SK-N-SH (cell line): ENCODE results near the gene CTBP2. TPM values are rescaled to one million over a fixed set of nuclear protein-coding genes. Genes with fewer than 3 reads are reported as not detected.

ENCODE experiments used
- CTCF ChIA-PET: fragments of 300-600, 350-600 bp; formaldehyde crosslinking; extraction: SDS; loops from one replicate; lab custom pipeline; 2021; lab: Yijun Ruan, JAX
- POLR2A ChIA-PET: fragments of 350-600 bp; sonication (Branson Sonifier 250); formaldehyde crosslinking; extraction: SDS; loops from one replicate; lab custom pipeline; 2020; ENCODE audit warnings: antibody characterized with exemption, inconsistent platforms; lab: Yijun Ruan, JAX
- DNase-seq: peaks from one replicate; pipeline ENCODE4 v3.0.0; 2012
- H2AFZ ChIP-seq: fragments of 200-600 bp; sonication (generic); 2 replicates; pipeline ENCODE4 v1.8.1; 2016; ENCODE audit warnings: antibody characterized with exemption, mild to moderate bottlenecking, low read depth
- H3F3A ChIP-seq: fragments of 200-600 bp; sonication (generic); replicated peaks from 2 replicates; pipeline ENCODE3; 2016; ENCODE audit warnings: antibody characterized with exemption, mild to moderate bottlenecking; ENCODE audit not compliant: insufficient read depth
- H3K27ac ChIP-seq, 2 experiments: fragments of 200-500 bp in 1 of 2; fragments of 200-600 bp in 1 of 2; sonication (Bioruptor generic) in 1 of 2; sonication (generic), shearing (Covaris generic) in 1 of 2; 2 replicates each; pipeline versions ENCODE4 v1.5.1 to v1.6.1; 2014 to 2016; ENCODE audit warnings: low read depth in 2 of 2, inconsistent platforms in 1 of 2, low read length in 1 of 2, mild to moderate bottlenecking in 1 of 2, mixed read lengths in 1 of 2
- H3K27me3 ChIP-seq: fragments of 200-600 bp; sonication (generic), shearing (Covaris generic); 2 replicates; pipeline ENCODE4 v1.6.1; 2016; ENCODE audit warnings: mixed run types; ENCODE audit not compliant: insufficient read depth
- H3K36me3 ChIP-seq, 2 experiments: fragments of 200-500 bp in 1 of 2; fragments of 200-600 bp in 1 of 2; sonication (Bioruptor generic) in 1 of 2; sonication (generic) in 1 of 2; replicated peaks in 1 of 2; 2 replicates each; pipeline versions ENCODE3 to v1.5.1; 2014 to 2016; ENCODE audit warnings: low read length in 1 of 2, mild to moderate bottlenecking in 1 of 2; ENCODE audit not compliant: insufficient read depth in 2 of 2, control insufficient read depth in 1 of 2
- H3K4me1 ChIP-seq, 2 experiments: fragments of 200-500 bp in 1 of 2; fragments of 200-600 bp in 1 of 2; sonication (Bioruptor generic) in 1 of 2; sonication (generic), shearing (Covaris generic) in 1 of 2; 2 replicates each; pipeline versions ENCODE4 v1.5.1 to v1.6.1; 2014 to 2016; ENCODE audit warnings: low read depth in 1 of 2, low read length in 1 of 2, mixed run types in 1 of 2; ENCODE audit not compliant: insufficient read depth in 2 of 2, control insufficient read depth in 1 of 2
- H3K4me2 ChIP-seq: fragments of 200-600 bp; sonication (generic), shearing (Covaris generic); 2 replicates; pipeline ENCODE4 v1.6.1; 2017; ENCODE audit warnings: mixed run types
- H3K4me3 ChIP-seq, 2 experiments: fragments of 200-500 bp in 1 of 2; fragments of 200-600 bp in 1 of 2; sonication (Bioruptor generic) in 1 of 2; sonication (generic), shearing (Covaris generic) in 1 of 2; 2 replicates each; pipeline versions ENCODE4 v1.5.1 to v1.8.1; 2014 to 2016; ENCODE audit warnings: low read depth in 2 of 2, inconsistent platforms in 1 of 2, low read length in 1 of 2, mild to moderate bottlenecking in 1 of 2, mixed read lengths in 1 of 2, moderate library complexity in 1 of 2
- H3K79me2 ChIP-seq: fragments of 200-600 bp; sonication (generic); 2 replicates; pipeline ENCODE4 v1.8.1; 2017; ENCODE audit warnings: mild to moderate bottlenecking; ENCODE audit not compliant: insufficient read depth
- H3K9ac ChIP-seq: fragments of 200-600 bp; sonication (generic); 2 replicates; pipeline ENCODE4 v1.6.1; 2017; ENCODE audit warnings: mixed run types
- H3K9me2 ChIP-seq: fragments of 200-600 bp; sonication (generic); 2 replicates; pipeline ENCODE4 v1.6.1; 2017; ENCODE audit warnings: mixed run types
- H3K9me3 ChIP-seq: fragments of 200-600 bp; sonication (generic); 2 replicates; pipeline ENCODE4 v1.6.1; 2017; ENCODE audit warnings: mixed run types, mild to moderate bottlenecking, moderate library complexity
- H4K20me1 ChIP-seq: fragments of 200-600 bp; sonication (generic); 2 replicates; pipeline ENCODE4 v1.6.1; 2017; ENCODE audit warnings: mild to moderate bottlenecking, mixed run types; ENCODE audit not compliant: insufficient read depth
- CHD2 ChIP-seq: fragments of 150-350 bp; IDR thresholded peaks from 2 replicates; pipeline ENCODE4 v1.6.1; 2018; ENCODE audit warnings: low read length; ENCODE audit not compliant: partially characterized antibody
- GABPA ChIP-seq: IDR thresholded peaks from 2 replicates; pipeline ENCODE4 v1.4.0; 2012; ENCODE audit warnings: low read depth, mild to moderate bottlenecking
- IRF3 ChIP-seq: fragments of 150-350 bp; IDR thresholded peaks from 2 replicates; pipeline ENCODE4 v1.6.1; 2016; ENCODE audit warnings: mild to moderate bottlenecking, low read depth, low read length
- JUND ChIP-seq: IDR thresholded peaks from 2 replicates; pipeline ENCODE4 v1.4.0; 2012
- MAX ChIP-seq: IDR thresholded peaks from 2 replicates; pipeline ENCODE4 v1.4.0; 2012; ENCODE audit warnings: low read depth
- MEF2A ChIP-seq: IDR thresholded peaks from 2 replicates; pipeline ENCODE4 v1.4.0; 2012; ENCODE audit warnings: low read depth, borderline replicate concordance
- NRF1 ChIP-seq: IDR thresholded peaks from 2 replicates; pipeline ENCODE4 v1.6.1; 2012; ENCODE audit warnings: low read depth, mild to moderate bottlenecking, low read length
- RAD21 ChIP-seq: IDR thresholded peaks from 2 replicates; pipeline ENCODE4 v1.6.1; 2012; ENCODE audit warnings: mild to moderate bottlenecking, low read length
- RFX5 ChIP-seq: IDR thresholded peaks from 2 replicates; pipeline ENCODE4 v1.6.1; 2012; ENCODE audit warnings: mild to moderate bottlenecking, improper control_type of control experiment, low read length
- SIN3A ChIP-seq: IDR thresholded peaks from 2 replicates; pipeline ENCODE4 v1.6.1; 2012; ENCODE audit warnings: low read depth, mild to moderate bottlenecking, low read length, moderate library complexity, borderline replicate concordance
- TAF1 ChIP-seq: IDR thresholded peaks from 2 replicates; pipeline ENCODE4 v1.6.1; 2012; ENCODE audit warnings: low read depth, mild to moderate bottlenecking, low read length, moderate library complexity, borderline replicate concordance
- TEAD4 ChIP-seq: IDR thresholded peaks from 2 replicates; pipeline ENCODE4 v1.4.0; 2012; ENCODE audit warnings: mild to moderate bottlenecking, borderline replicate concordance; ENCODE audit not compliant: insufficient read depth
- ZBTB33 ChIP-seq: IDR thresholded peaks from 2 replicates; pipeline ENCODE4 v1.4.0; 2012; ENCODE audit warnings: low read depth, borderline replicate concordance
- WGBS: methylation state at CpG from one replicate; pipeline ENCODE4 v1.1.6; 2017; ENCODE audit warnings: low lambda C conversion rate; 5-methylcytosine and 5-hydroxymethylcytosine counted together
- polyA plus RNA-seq, 3 experiments: library from polyadenylated mRNA; depleted of rRNA; stranded (reverse); fragments of >200 nt; gene quantifications; 2 replicates each; pipeline ENCODE4 v1.2.3, GENCODE V29; 2012
- TF ChIP-seq, protein P1 (sequence below): fragments of 150-350 bp; IDR thresholded peaks from 2 replicates; pipeline ENCODE4 v1.6.1; 2017; ENCODE audit warnings: antibody characterized with exemption, low read length, low read depth, borderline replicate concordance

The CTBP2 gene
- polyA plus RNA-seq, 1 of the 3 experiments (the other 2 are of a cell fraction): 69.7 TPM

GRCh38 chr10:125164421-125164820, 4.1 kb upstream of the CTBP2 start:
- TF ChIP-seq JUND (no peak), GABPA (no peak), RFX5 (no peak), TEAD4 (no peak), TAF1 (no peak), IRF3 (no peak), ZBTB33 (no peak), SIN3A (no peak), CHD2 (no peak), NRF1 (no peak), MEF2A (no peak), RAD21 (no peak), MAX (no peak)
- TF ChIP-seq, protein P1, sequence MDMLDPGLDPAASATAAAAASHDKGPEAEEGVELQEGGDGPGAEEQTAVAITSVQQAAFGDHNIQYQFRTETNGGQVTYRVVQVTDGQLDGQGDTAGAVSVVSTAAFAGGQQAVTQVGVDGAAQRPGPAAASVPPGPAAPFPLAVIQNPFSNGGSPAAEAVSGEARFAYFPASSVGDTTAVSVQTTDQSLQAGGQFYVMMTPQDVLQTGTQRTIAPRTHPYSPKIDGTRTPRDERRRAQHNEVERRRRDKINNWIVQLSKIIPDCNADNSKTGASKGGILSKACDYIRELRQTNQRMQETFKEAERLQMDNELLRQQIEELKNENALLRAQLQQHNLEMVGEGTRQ: no peak
- TF ChIP-seq, all 33 proteins: peak for 0
- Histone ChIP-seq H2AFZ (no peak overlapping the region), H3K36me3 (no peaks in the 10 kb centered on the region), H3F3A (peaks cover 8% of the 10 kb centered on the region), H4K20me1 (no peaks in the 10 kb centered on the region), H3K27me3 (no peaks in the 10 kb centered on the region), H3K4me2 (no peak overlapping the region), H3K9me2 (no peaks in the 10 kb centered on the region), H3K9ac (no peak overlapping the region), H3K4me3 (no peak overlapping the region), H3K79me2 (peaks cover 5% of the 10 kb centered on the region; the same call in 1 of the 2 replicates), H3K27ac (no peak overlapping the region), H3K9me3 (no peaks in the 10 kb centered on the region), H3K4me1 (peaks cover 0 to 18% of the 10 kb centered on the region in 2 experiments; a peak in 1 of 4 replicates)
- WGBS: 91% methylated on average over 10 of the region's 10 CpGs
- POLR2A ChIA-PET: no interaction called here
- DNase-seq: no peak
- CTCF ChIA-PET: interaction anchor here (0.6 kb wide), 1 partner anchor 489 kb away, joined by 3 read pairs; no protein-coding TSS in a partner anchor
